Transverse colon (tissue), 4 donors: ENCODE measurements around the gene ARHGAP45. TPM values are rescaled to one million over a fixed set of nuclear protein-coding genes. Genes with fewer than 3 reads are reported as not detected.
A peak's percentile ranks its signal among the peaks of the same experiment; 100 is the strongest.

ENCODE experiments used
- DNase-seq: peaks from one replicate; pipeline ENCODE4 v3.0.0-alpha.2; 2019
- H3K27ac ChIP-seq, 4 donors: fragments of 200-600 bp; sonication (generic); 2 replicates each; pipeline ENCODE4 v1.5.1; 2016 to 2018; ENCODE audit warnings: inconsistent platforms in 4 of 4
- H3K27me3 ChIP-seq: fragments of 200-600 bp; sonication (generic); 2 replicates; pipeline ENCODE4 v1.5.1; 2017; ENCODE audit warnings: inconsistent platforms
- H3K36me3 ChIP-seq, 4 donors: fragments of 200-600 bp; sonication (generic); 2 replicates each; pipeline ENCODE4 v1.5.1; 2017 to 2019; ENCODE audit warnings: inconsistent platforms in 4 of 4
- H3K4me1 ChIP-seq, 4 donors: fragments of 200-600 bp; sonication (generic); 2 replicates each; pipeline ENCODE4 v1.5.1; 2017 to 2020; ENCODE audit warnings: inconsistent platforms in 4 of 4
- H3K4me3 ChIP-seq, 4 donors: fragments of 200-600 bp; sonication (generic); 1 replicate in 1 of 4; 2 replicates in 3 of 4; pipeline versions ENCODE4 v1.5.1 to v1.6.1; 2017 to 2019; ENCODE audit warnings: inconsistent platforms in 4 of 4
- H3K9me3 ChIP-seq, 2 donors: fragments of 200-600 bp; sonication (generic); 2 replicates each; pipeline ENCODE4 v1.5.1; 2017 to 2019; ENCODE audit warnings: inconsistent platforms in 2 of 2
- CTCF ChIP-seq, 5 experiments: fragments of 200-600 bp in 3 of 5; fragments of 450-650 bp in 2 of 5; sonication (generic) in 3 of 5; IDR thresholded peaks; 1 replicate in 2 of 5; 2 replicates in 3 of 5; pipeline ENCODE4 v1.5.1; 2016 to 2017; ENCODE audit warnings: antibody characterized with exemption in 5 of 5, inconsistent platforms in 3 of 5, mild to moderate bottlenecking in 2 of 5, moderate library complexity in 1 of 5
- EP300 ChIP-seq: sonication (generic); formaldehyde crosslinking; IDR thresholded peaks from one replicate; pipeline ENCODE4 v1.6.1; 2017; ENCODE audit warnings: antibody characterized with exemption, low read depth
- POLR2A ChIP-seq: fragments of 450-650 bp; IDR thresholded peaks from one replicate; pipeline ENCODE4 v1.6.1; 2016; ENCODE audit warnings: antibody characterized with exemption, mild to moderate bottlenecking, moderate library complexity
- POLR2AphosphoS5 ChIP-seq, 3 donors: sonication (generic); formaldehyde crosslinking; IDR thresholded peaks; one replicate each; pipeline ENCODE4 v1.6.1; 2016; ENCODE audit warnings: antibody characterized with exemption in 3 of 3
- WGBS, 2 donors: methylation state at CpG; one replicate each; pipeline ENCODE4 v1.1.5; 2018; ENCODE audit warnings: low coverage in 1 of 2; 5-methylcytosine and 5-hydroxymethylcytosine counted together
- in situ Hi-C, 4 donors: fragments of 200-750 bp; cut with MboI; loops; one replicate each; pipeline versions ENCODE4 v1.15.0 to v1.15.1; 2017; ENCODE audit warnings: low sequenced_read_pairs in 3 of 4, low pct_ligation_motif_present in 1 of 4, low pct_unique_long_range_greater_than_20kb in 1 of 4
- intact Hi-C: fragments of 100-400 bp; cut with DNase I; formaldehyde crosslinking; loops from one replicate; pipeline ENCODE4 v1.15.1; 2023; ENCODE audit warnings: low total_unique reads
- total RNA-seq, 4 donors: library from RNA; depleted of rRNA; stranded (reverse); fragments of >200 nt; gene quantifications; one replicate each; pipeline ENCODE4 v1.1.0, GENCODE V29; 2016

The ARHGAP45 gene
- total RNA-seq, 4 donors from 2014 or later = 10.0 to 174 (median 76.9) TPM

GRCh38 chr19:1123885-1124677, 57.1 kb downstream of the ARHGAP45 start:
- Histone ChIP-seq H3K9me3 (no peaks in the 10 kb centered on the region), H3K4me1 (peaks cover 0 to 17% (median 6%) of the 10 kb centered on the region in 4 donors), H3K27me3 (no peaks in the 10 kb centered on the region), H3K27ac (peak overlapping the region in 1 of 4 donors; percentile 8), H3K4me3 (no peak overlapping the region), H3K36me3 (peaks cover 0 to 55% (median 19%) of the 10 kb centered on the region in 4 donors)
- TF ChIP-seq CTCF (IDR thresholded peaks at IDR 0.05) (no peak), POLR2AphosphoS5 (IDR thresholded peaks at IDR 0.05) (no peak), POLR2A (no peak), EP300 (no peak)
- intact Hi-C loops (no loop called here), in situ Hi-C loops (no loop called here)
- DNase-seq = no peak
- 90% methylated on average over 18 of the region's 23 CpGs; no CpG with 5 or more reads in 1 of the 2 donors for WGBS, 2 donors

GRCh38 chr19:1125601-1126467, 58.9 kb downstream of the ARHGAP45 start:
- 89 to 95% methylated on average over 22 to 33 of the region's 33 CpGs for WGBS, 2 donors
- Histone ChIP-seq H3K36me3 (peaks cover 0 to 41% (median 11%) of the 10 kb centered on the region in 4 donors), H3K9me3 (no peaks in the 10 kb centered on the region), H3K4me1 (peaks cover 9 to 35% (median 15%) of the 10 kb centered on the region in 4 donors), H3K27ac (no peak overlapping the region), H3K4me3 (no peak overlapping the region), H3K27me3 (no peaks in the 10 kb centered on the region)
- DNase-seq = no peak
- intact Hi-C loops = no loop called here
- TF ChIP-seq CTCF (IDR thresholded peaks at IDR 0.05) (no peak), POLR2A (no peak), POLR2AphosphoS5 (IDR thresholded peaks at IDR 0.05) (no peak), EP300 (no peak)
- in situ Hi-C loops = no loop called here

- no peaks in the 10 kb centered on the region for H3K27me3 ChIP-seq
- peaks cover 0 to 29% (median 6%) of the 10 kb centered on the region in 4 donors for H3K36me3 ChIP-seq
- intact Hi-C loops = no loop called here
- H3K9me3 ChIP-seq = no peaks in the 10 kb centered on the region
- H3K4me1 ChIP-seq = peaks cover 9 to 44% (median 26%) of the 10 kb centered on the region in 4 donors
- no peak overlapping the region for H3K27ac ChIP-seq
- no peak overlapping the region for H3K4me3 ChIP-seq
- no peak for DNase-seq
- in situ Hi-C loops = no loop called here
- WGBS, 2 donors = 89% methylated on average over 30 of the region's 33 CpGs; no CpG with 5 or more reads in 1 of the 2 donors
- no peak for TF ChIP-seq POLR2A
- TF ChIP-seq POLR2AphosphoS5 (IDR thresholded peaks at IDR 0.05) = no peak
- TF ChIP-seq CTCF (IDR thresholded peaks at IDR 0.05) = no peak
- TF ChIP-seq EP300 = no peak
These were observed 60.2 kb downstream of the ARHGAP45 start for GRCh38 chr19:1126984-1127760.
